ENCODE measurements around the gene CASD1.
A peak's percentile ranks its signal among the peaks of the same experiment; 100 is the strongest.

The CASD1 gene

DNA sequence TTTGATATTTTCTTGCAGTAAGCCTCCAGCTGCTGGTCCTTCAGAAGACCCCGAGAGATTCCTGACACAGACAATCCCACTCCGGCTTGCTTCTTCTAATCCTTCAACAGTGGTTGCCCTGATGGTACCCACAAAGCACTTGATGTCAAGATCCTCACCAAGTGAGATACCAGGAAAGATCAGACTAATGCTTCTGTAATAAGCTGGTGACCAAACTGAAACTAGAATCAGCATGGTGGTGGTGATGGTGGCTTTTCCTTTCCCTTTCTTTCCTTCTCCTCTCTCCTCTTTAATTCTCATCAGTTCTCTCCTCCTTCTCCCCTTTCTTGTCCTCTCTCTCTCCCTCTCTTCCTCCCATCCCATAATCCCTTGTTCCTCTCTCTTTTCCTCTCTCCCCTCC is 25.8 kb upstream of the CASD1 start:
- Histone ChIP-seq H3K36me3 (no peaks in the 10 kb centered on the region), H3K4me2 (no peak overlapping the region), H3K9ac (no peak overlapping the region), H3K27me3 (no peaks in the 10 kb centered on the region), H3K9me3 (replicated peaks in 1 of 11) (no peaks in the 10 kb centered on the region), H3K4me3 (no peak overlapping the region), H3K27ac (no peak overlapping the region), H4K20me1 (no peaks in the 10 kb centered on the region), H3K4me1 (no peaks in the 10 kb centered on the region)
- no peak for TF ChIP-seq Cebpa-rat (IDR thresholded peaks at IDR 0.05)

DNA sequence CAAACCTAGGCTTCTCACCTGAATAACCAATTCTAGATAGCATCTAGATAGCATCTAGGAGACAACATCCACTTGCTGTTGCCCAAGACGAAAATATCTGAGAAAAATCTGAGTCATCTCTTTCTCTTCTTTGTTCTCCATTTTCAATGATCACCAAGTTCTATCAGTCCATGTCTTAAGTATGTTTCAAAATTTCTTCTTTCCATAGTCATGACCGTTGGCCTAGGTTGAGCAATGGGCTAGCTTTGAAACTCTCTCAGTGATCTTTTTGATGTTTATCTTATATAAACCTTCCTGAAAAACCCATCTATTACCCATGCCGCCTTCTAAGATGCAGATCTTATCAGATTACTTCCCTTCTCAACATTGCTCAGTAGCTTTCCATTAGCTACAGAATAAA is 23.4 kb upstream of the CASD1 start:
- H3K27ac ChIP-seq = no peak overlapping the region
- TF ChIP-seq Cebpa-rat (IDR thresholded peaks at IDR 0.05) = no peak
- no peaks in the 10 kb centered on the region for H3K27me3 ChIP-seq
- no peaks in the 10 kb centered on the region for H3K36me3 ChIP-seq
- no peaks in the 10 kb centered on the region for H3K4me1 ChIP-seq
- no peak overlapping the region for H3K9ac ChIP-seq
- no peaks in the 10 kb centered on the region for H3K9me3 ChIP-seq (replicated peaks in 1 of 11)
- no peak overlapping the region for H3K4me3 ChIP-seq
- H3K4me2 ChIP-seq = no peak overlapping the region
- no peaks in the 10 kb centered on the region for H4K20me1 ChIP-seq

DNA sequence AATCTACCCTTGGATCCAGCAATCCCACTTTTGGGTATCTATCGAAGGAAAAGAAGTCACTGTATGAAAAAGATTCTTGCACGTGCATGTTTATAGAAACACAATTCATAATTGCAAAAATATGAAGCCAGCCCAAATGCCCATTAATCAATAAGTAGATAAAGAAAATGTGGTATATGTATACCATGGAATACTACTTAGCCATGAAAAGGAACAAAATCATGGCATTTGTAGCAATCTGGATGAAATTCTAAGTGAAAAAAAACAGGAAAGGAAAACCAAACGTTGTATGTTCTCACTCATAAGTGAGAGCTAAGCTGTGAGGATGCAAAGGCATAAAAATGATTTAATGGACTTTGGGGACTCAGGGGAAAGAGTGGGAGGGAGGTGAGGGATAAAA is 18.2 kb upstream of the CASD1 start:
- no peaks in the 10 kb centered on the region for H3K4me1 ChIP-seq
- H3K4me2 ChIP-seq = no peak overlapping the region
- no peaks in the 10 kb centered on the region for H3K27me3 ChIP-seq
- no peaks in the 10 kb centered on the region for H3K36me3 ChIP-seq
- no peaks in the 10 kb centered on the region for H4K20me1 ChIP-seq
- no peaks in the 10 kb centered on the region for H3K9me3 ChIP-seq (replicated peaks in 1 of 11)
- H3K4me3 ChIP-seq = no peak overlapping the region
- TF ChIP-seq Cebpa-rat (IDR thresholded peaks at IDR 0.05) = no peak
- no peak overlapping the region for H3K9ac ChIP-seq
- no peak overlapping the region for H3K27ac ChIP-seq

DNA sequence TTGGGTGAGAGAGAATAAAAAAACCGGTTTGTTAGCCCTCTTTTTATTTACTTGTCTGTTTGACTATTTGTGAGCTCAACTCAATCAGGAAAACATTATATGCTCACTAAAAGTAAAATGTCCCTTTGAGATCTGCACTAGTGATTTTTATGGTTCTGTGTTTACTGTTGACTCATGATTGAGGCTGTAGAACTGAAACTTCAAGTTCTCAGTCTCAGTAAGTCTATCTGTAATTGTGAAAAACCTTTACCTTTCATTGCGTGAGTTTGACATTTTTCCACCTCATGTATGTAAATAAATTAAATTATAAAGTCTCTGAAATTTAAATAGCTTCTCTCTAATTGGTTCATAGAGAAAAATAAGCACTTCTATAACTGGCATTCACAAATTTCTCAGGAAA is 17.0 kb upstream of the CASD1 start:
- no peaks in the 10 kb centered on the region for H3K4me1 ChIP-seq
- no peak overlapping the region for H3K9ac ChIP-seq
- no peak overlapping the region for H3K4me3 ChIP-seq
- no peaks in the 10 kb centered on the region for H3K36me3 ChIP-seq
- no peak overlapping the region for H3K27ac ChIP-seq
- H3K9me3 ChIP-seq (replicated peaks in 1 of 11) = peaks cover 0 to 9% (median 5%) of the 10 kb centered on the region in 11 experiments; a peak in 5 of 22 replicates
- no peak overlapping the region for H3K4me2 ChIP-seq
- no peaks in the 10 kb centered on the region for H3K27me3 ChIP-seq
- no peaks in the 10 kb centered on the region for H4K20me1 ChIP-seq
- TF ChIP-seq Cebpa-rat (IDR thresholded peaks at IDR 0.05) = no peak

DNA sequence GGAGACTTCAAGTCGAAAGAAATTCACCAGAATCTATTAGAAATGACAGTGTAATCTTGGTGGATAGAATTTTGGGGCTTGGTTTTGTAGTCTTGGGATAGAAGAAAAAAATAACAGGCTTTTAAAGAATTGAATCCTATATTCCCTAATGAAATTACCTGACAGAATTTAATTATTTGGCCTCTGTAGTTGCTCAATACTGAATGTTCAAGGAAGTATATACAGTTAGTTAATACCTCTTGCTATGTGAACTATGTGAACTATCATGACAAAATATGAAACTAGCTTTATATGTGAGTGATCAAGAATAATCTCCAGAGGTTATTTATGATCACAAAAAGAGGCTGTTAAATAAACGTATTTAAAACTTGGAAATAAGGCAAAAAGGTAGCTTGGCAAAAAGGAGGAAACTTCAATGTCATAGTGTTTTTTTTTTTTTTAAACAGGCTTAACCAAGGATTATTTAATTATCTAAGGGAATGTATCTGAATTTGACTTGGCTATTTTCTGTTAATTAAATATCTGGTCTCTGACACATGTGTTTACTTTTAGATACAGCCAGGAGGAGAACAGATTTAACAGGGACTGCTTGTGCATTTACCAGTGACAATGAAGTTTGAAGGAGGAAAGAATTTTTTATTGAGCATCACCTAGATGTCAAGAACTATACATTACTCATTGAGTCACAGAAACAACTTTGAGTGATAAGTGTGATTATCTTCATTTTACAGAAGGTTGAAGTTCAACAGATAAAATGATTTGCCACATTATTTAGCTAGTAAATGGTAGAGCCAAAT is 11.5 kb upstream of the CASD1 start:
- no peak overlapping the region for H3K4me3 ChIP-seq
- H3K27me3 ChIP-seq = no peaks in the 10 kb centered on the region
- H3K36me3 ChIP-seq = no peaks in the 10 kb centered on the region
- H3K4me1 ChIP-seq = no peaks in the 10 kb centered on the region
- no peak for TF ChIP-seq Cebpa-rat (IDR thresholded peaks at IDR 0.05)
- no peak overlapping the region for H3K27ac ChIP-seq
- H3K4me2 ChIP-seq = no peak overlapping the region
- no peak overlapping the region for H3K9ac ChIP-seq
- H4K20me1 ChIP-seq = no peaks in the 10 kb centered on the region
- H3K9me3 ChIP-seq (replicated peaks in 1 of 11) = peaks cover 0 to 10% (median 5%) of the 10 kb centered on the region in 11 experiments; a peak in 5 of 22 replicates

DNA sequence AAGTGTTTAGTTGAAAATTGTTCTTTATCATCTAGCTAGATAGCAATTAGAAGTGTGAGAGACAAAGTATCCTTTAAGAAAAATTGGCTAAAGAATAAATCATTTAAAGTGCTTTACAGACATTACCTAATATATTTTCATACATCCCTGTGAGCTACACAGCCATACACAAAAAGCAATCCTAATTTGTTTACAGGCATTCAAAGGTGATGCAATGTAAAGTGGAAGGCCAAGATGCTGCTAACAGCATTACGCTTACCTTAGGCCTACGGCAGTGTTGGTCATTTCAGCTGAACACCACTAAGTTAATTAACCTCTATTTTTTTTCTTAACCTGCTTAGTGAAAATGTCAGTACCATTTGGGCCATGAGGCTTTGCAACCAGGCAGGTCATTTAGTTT is 10.7 kb upstream of the CASD1 start:
- Histone ChIP-seq H3K4me3 (no peak overlapping the region), H3K36me3 (no peaks in the 10 kb centered on the region), H4K20me1 (no peaks in the 10 kb centered on the region), H3K9ac (no peak overlapping the region), H3K4me1 (no peaks in the 10 kb centered on the region), H3K4me2 (no peak overlapping the region), H3K27ac (no peak overlapping the region), H3K9me3 (replicated peaks in 1 of 11) (peaks cover 0 to 10% (median 5%) of the 10 kb centered on the region in 11 experiments; a peak in 5 of 22 replicates), H3K27me3 (no peaks in the 10 kb centered on the region)
- no peak for TF ChIP-seq Cebpa-rat (IDR thresholded peaks at IDR 0.05)

DNA sequence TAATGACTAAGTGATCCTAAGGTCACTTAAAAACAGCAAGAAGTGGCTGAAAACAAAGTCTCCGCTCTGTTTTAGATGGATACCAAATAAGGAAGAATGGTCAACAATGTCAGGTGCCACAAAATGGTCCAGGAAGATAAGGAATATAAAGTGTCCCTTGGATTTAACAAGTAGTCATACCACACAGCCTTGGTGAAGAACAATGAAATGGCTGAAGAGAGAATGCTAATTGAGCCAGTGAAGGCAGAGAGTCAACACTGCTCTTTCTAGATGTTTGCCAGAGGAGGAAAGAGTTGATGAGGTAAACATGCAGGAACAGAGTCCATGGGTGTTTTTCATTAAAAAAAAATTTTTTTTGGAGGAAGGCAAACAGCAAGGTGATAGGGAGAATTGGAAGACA is 2.1 kb upstream of the CASD1 start:
- no peak for TF ChIP-seq Cebpa-rat (IDR thresholded peaks at IDR 0.05)
- peaks cover 18 to 26% (median 23%) of the 10 kb centered on the region in 10 experiments for H3K4me1 ChIP-seq
- H3K9me3 ChIP-seq (replicated peaks in 1 of 11) = no peaks in the 10 kb centered on the region
- no peaks in the 10 kb centered on the region for H3K27me3 ChIP-seq
- H3K27ac ChIP-seq = no peak overlapping the region
- H3K4me3 ChIP-seq = no peak overlapping the region
- H3K36me3 ChIP-seq = peaks cover 0 to 7% (median 0%) of the 10 kb centered on the region in 11 experiments; a peak in 7 of 22 replicates
- no peak overlapping the region for H3K9ac ChIP-seq
- H3K4me2 ChIP-seq = no peak overlapping the region
- H4K20me1 ChIP-seq = peaks cover 0 to 19% (median 8%) of the 10 kb centered on the region in 11 experiments; a peak in 9 of 22 replicates

DNA sequence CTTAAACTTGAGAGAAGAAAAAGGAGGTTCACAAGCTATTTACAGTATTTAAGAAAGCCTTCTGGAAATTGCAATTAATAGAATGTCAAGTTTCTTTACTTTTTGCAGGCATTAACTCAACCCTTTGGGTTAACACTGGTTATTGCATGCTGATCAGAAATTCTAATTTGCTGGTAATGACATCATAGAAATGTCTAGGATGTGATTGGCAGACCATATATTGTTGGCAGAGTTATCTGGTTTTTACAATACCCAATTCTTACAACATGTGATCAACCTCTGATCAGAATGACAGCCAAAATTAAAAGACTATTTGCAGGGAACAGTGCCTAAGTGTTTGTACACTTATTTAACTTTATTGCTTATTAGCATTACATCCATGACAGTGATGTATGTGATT is 1.6 kb upstream of the CASD1 start:
- Histone ChIP-seq H3K4me1 (peaks cover 22 to 31% (median 27%) of the 10 kb centered on the region in 10 experiments), H3K27ac (no peak overlapping the region), H4K20me1 (peaks cover 0 to 24% (median 13%) of the 10 kb centered on the region in 11 experiments; a peak in 11 of 22 replicates), H3K4me2 (no peak overlapping the region), H3K9me3 (replicated peaks in 1 of 11) (no peaks in the 10 kb centered on the region), H3K4me3 (no peak overlapping the region), H3K9ac (no peak overlapping the region), H3K27me3 (no peaks in the 10 kb centered on the region), H3K36me3 (peaks cover 0 to 9% (median 0%) of the 10 kb centered on the region in 11 experiments; a peak in 7 of 22 replicates)
- no peak for TF ChIP-seq Cebpa-rat (IDR thresholded peaks at IDR 0.05)

DNA sequence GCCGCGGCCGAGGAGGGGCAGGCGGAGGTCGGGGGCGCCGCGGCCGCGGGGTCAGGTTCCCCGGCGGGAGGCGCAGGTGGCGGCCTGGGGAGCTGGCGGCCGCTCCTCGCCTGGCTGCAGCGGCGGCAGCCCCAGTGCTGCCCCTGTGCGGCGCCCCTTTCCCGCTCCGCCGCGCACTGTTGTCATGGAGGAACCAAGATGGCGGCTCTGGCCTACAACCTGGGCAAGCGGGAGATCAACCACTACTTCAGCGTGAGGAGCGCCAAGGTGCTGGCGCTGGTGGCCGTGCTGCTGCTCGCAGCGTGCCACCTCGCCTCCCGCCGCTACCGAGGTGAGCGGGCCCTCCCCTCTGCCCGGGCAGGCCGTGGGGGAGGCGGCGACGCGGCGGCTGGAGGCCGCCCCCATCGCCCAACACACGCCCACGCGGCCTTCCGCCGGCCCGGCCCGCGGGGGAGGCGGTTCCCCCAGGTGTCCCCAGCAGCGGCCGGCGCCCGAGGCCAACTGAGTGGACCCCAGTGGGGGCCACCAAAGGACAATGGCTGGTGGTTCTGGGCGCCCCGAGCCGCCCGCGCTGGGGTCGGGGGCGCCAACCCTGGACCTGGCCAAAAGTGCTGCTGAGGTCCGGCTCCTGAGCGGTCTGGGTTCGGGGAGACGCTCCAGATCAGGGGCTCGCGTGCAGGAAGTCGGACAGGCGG is 425 bp downstream of the CASD1 start:
- Histone ChIP-seq H3K4me3 (peak overlapping the region; percentile 82 to 99 (median 94)), H3K27ac (peak overlapping the region; percentile 95 to 99 (median 97)), H3K36me3 (peaks cover 0 to 9% (median 0%) of the 10 kb centered on the region in 11 experiments; a peak in 7 of 22 replicates), H4K20me1 (peaks cover 0 to 45% (median 26%) of the 10 kb centered on the region in 11 experiments; a peak in 12 of 22 replicates), H3K4me1 (peaks cover 34 to 47% (median 39%) of the 10 kb centered on the region in 10 experiments), H3K4me2 (peak overlapping the region; percentile 84 to 94 (median 92)), H3K27me3 (no peaks in the 10 kb centered on the region), H3K9ac (peak overlapping the region; percentile 93 to 98 (median 96)), H3K9me3 (replicated peaks in 1 of 11) (no peaks in the 10 kb centered on the region)
- no peak for TF ChIP-seq Cebpa-rat (IDR thresholded peaks at IDR 0.05)

Measured in BLaER1 treated with 17β-estradiol and CSF1 and Interleukin-3, amounts not matched to agents 10 nM and 100 nM (cell line).